Ishikawa (cell line): ENCODE data around the gene GSK3B.

Source experiments
- CEBPB ChIP-seq: IDR thresholded peaks from 2 replicates; pipeline ENCODE4 v1.6.1; 2012
- CREB1 ChIP-seq: IDR thresholded peaks from 2 replicates; pipeline ENCODE4 v1.6.1; 2012; ENCODE audit warnings: low read depth
- EGR1 ChIP-seq: IDR thresholded peaks from 2 replicates; pipeline ENCODE4 v1.6.1; 2012
- EP300 ChIP-seq: IDR thresholded peaks from 2 replicates; pipeline ENCODE4 v1.6.1; 2012; ENCODE audit warnings: borderline replicate concordance
- FOXM1 ChIP-seq: IDR thresholded peaks from 2 replicates; pipeline ENCODE4 v1.6.1; 2012; ENCODE audit warnings: low read depth, borderline replicate concordance
- MAX ChIP-seq: IDR thresholded peaks from 2 replicates; pipeline ENCODE4 v1.6.1; 2012
- NFIC ChIP-seq: IDR thresholded peaks from 2 replicates; pipeline ENCODE4 v1.6.1; 2012
- RAD21 ChIP-seq: IDR thresholded peaks from 2 replicates; pipeline ENCODE4 v1.6.1; 2012; ENCODE audit warnings: low read depth
- REST ChIP-seq: IDR thresholded peaks from 2 replicates; pipeline ENCODE4 v1.6.1; 2012; ENCODE audit warnings: low read depth, mild to moderate bottlenecking
- TAF1 ChIP-seq: IDR thresholded peaks from 2 replicates; pipeline ENCODE4 v1.6.1; 2012; ENCODE audit warnings: low read depth, mild to moderate bottlenecking
- TCF12 ChIP-seq: IDR thresholded peaks from 2 replicates; pipeline ENCODE4 v1.6.1; 2012; ENCODE audit warnings: low read depth
- TEAD4 ChIP-seq: IDR thresholded peaks from 2 replicates; pipeline ENCODE4 v1.6.1; 2012
- USF1 ChIP-seq: IDR thresholded peaks from 2 replicates; pipeline ENCODE4 v1.6.1; 2012
- YY1 ChIP-seq: IDR thresholded peaks from 2 replicates; pipeline ENCODE4 v1.6.1; 2012; ENCODE audit warnings: low read depth
- ZBTB7A ChIP-seq: IDR thresholded peaks from 2 replicates; pipeline ENCODE4 v1.6.1; 2012; ENCODE audit warnings: low read depth

Gene GSK3B

GRCh38 chr3:119976214-119976613, 118.0 kb downstream of the GSK3B start:
- no peak for TF ChIP-seq FOXM1
- no peak for TF ChIP-seq TAF1
- TF ChIP-seq YY1 = no peak
- no peak for TF ChIP-seq EP300
- no peak for TF ChIP-seq CEBPB
- TF ChIP-seq USF1 = no peak
- no peak for TF ChIP-seq RAD21
- no peak for TF ChIP-seq MAX
- TF ChIP-seq REST = no peak
- no peak for TF ChIP-seq TEAD4
- no peak for TF ChIP-seq TCF12
- no peak for TF ChIP-seq ZBTB7A
- TF ChIP-seq EGR1 = no peak
- no peak for TF ChIP-seq NFIC
- TF ChIP-seq CREB1 = no peak

GRCh38 chr3:119974656-119975055, 119.6 kb downstream of the GSK3B start:
- TF ChIP-seq USF1 (no peak), CEBPB (no peak), CREB1 (no peak), RAD21 (no peak), EP300 (no peak), EGR1 (no peak), TCF12 (no peak), ZBTB7A (no peak), YY1 (no peak), TAF1 (no peak), NFIC (no peak), REST (no peak)

GRCh38 chr3:119973018-119973646, 121.1 kb downstream of the GSK3B start:
- no peak for TF ChIP-seq MAX
- TF ChIP-seq TCF12 = no peak
- TF ChIP-seq RAD21 = no peak
- no peak for TF ChIP-seq TEAD4
- no peak for TF ChIP-seq USF1
- TF ChIP-seq FOXM1 = no peak
- TF ChIP-seq REST = no peak
- TF ChIP-seq CEBPB = no peak
- TF ChIP-seq TAF1 = no peak
- no peak for TF ChIP-seq CREB1
- no peak for TF ChIP-seq EP300
- TF ChIP-seq NFIC = no peak
- TF ChIP-seq YY1 = no peak
- TF ChIP-seq EGR1 = no peak
- TF ChIP-seq ZBTB7A = no peak

GRCh38 chr3:119969759-119970158, 124.5 kb downstream of the GSK3B start:
- TF ChIP-seq RAD21 = no peak
- no peak for TF ChIP-seq MAX
- TF ChIP-seq REST = no peak
- TF ChIP-seq CREB1 = no peak
- TF ChIP-seq EP300 = no peak
- no peak for TF ChIP-seq NFIC
- TF ChIP-seq TAF1 = no peak
- no peak for TF ChIP-seq ZBTB7A
- no peak for TF ChIP-seq USF1
- TF ChIP-seq TCF12 = no peak
- TF ChIP-seq CEBPB = no peak
- no peak for TF ChIP-seq TEAD4
- no peak for TF ChIP-seq FOXM1
- TF ChIP-seq YY1 = no peak
- TF ChIP-seq EGR1 = no peak
